KMS-11 (cell line): ENCODE results near the gene CISD1.

Experiments used
- H2AFZ ChIP-seq: fragments of 200-600 bp; sonication (generic); 2 replicates; pipeline ENCODE4 v1.6.1; 2016; ENCODE audit warnings: antibody characterized with exemption, mixed run types, low read depth
- H3K27ac ChIP-seq: fragments of 200-600 bp; sonication (generic); 2 replicates; pipeline ENCODE4 v1.6.1; 2016; ENCODE audit warnings: mild to moderate bottlenecking, mixed run types
- H3K27me3 ChIP-seq: fragments of 200-600 bp; sonication (generic); 2 replicates; pipeline ENCODE4 v1.6.1; 2017; ENCODE audit warnings: mild to moderate bottlenecking, low read depth, mixed run types, moderate library complexity; ENCODE audit not compliant: insufficient read depth
- H3K36me3 ChIP-seq: fragments of 200-600 bp; sonication (generic); 2 replicates; pipeline ENCODE4 v1.6.1; 2017; ENCODE audit warnings: mild to moderate bottlenecking, mixed run types; ENCODE audit not compliant: insufficient read depth
- H3K4me1 ChIP-seq: fragments of 200-600 bp; sonication (generic); 2 replicates; pipeline ENCODE4 v1.6.1; 2016; ENCODE audit warnings: mild to moderate bottlenecking, low read depth, mixed run types; ENCODE audit not compliant: poor library complexity, severe bottlenecking
- H3K4me2 ChIP-seq: fragments of 200-600 bp; sonication (generic); 2 replicates; pipeline ENCODE4 v1.7.0; 2016; ENCODE audit warnings: mild to moderate bottlenecking, mixed run types
- H3K4me3 ChIP-seq: fragments of 200-600 bp; sonication (generic); IDR thresholded peaks from 2 replicates; pipeline ENCODE4 v1.6.1; 2017; ENCODE audit warnings: low read depth, low read length, mixed read lengths; ENCODE audit not compliant: insufficient read depth
- H3K79me2 ChIP-seq: fragments of 200-600 bp; sonication (generic); 2 replicates; pipeline ENCODE4 v1.6.1; 2016; ENCODE audit warnings: low read depth, mixed run types; ENCODE audit not compliant: insufficient read depth
- H3K9ac ChIP-seq: fragments of 200-600 bp; sonication (generic); 2 replicates; pipeline ENCODE4 v1.6.1; 2016; ENCODE audit warnings: mild to moderate bottlenecking, mixed run types
- H4K20me1 ChIP-seq: fragments of 200-600 bp; sonication (generic); 2 replicates; pipeline ENCODE4 v1.6.1; 2016; ENCODE audit warnings: mild to moderate bottlenecking, mixed run types; ENCODE audit not compliant: insufficient read depth
- CTCF ChIP-seq: fragments of 200-600 bp; sonication (generic); conservative IDR thresholded peaks from 2 replicates; pipeline ENCODE4 v1.6.1; 2017; ENCODE audit warnings: low read depth, mild to moderate bottlenecking, antibody characterized with exemption, low read length, moderate library complexity, mixed read lengths

Gene CISD1

GRCh38 chr10:58265249-58265648, 3.7 kb upstream of the CISD1 start:
- peak overlapping the region; percentile 67; the same call in 1 of the 2 replicates for H3K9ac ChIP-seq
- TF ChIP-seq CTCF: no peak
- no peaks in the 10 kb centered on the region for H3K27me3 ChIP-seq
- peak overlapping the region; percentile 69; the same call in 1 of the 2 replicates for H3K27ac ChIP-seq
- H3K79me2 ChIP-seq: peaks cover 59% of the 10 kb centered on the region
- no peaks in the 10 kb centered on the region for H3K36me3 ChIP-seq
- no peak overlapping the region for H2AFZ ChIP-seq
- H3K4me3 ChIP-seq: no peak overlapping the region
- H4K20me1 ChIP-seq: no peaks in the 10 kb centered on the region
- H3K4me1 ChIP-seq: peaks cover 23% of the 10 kb centered on the region
- peak overlapping the region; percentile 83 for H3K4me2 ChIP-seq

GRCh38 chr10:58266003-58266825, 2.7 kb upstream of the CISD1 start:
- Histone ChIP-seq H3K4me3 (no peak overlapping the region), H3K79me2 (peaks cover 61% of the 10 kb centered on the region), H3K27me3 (no peaks in the 10 kb centered on the region), H3K27ac (peak overlapping the region; percentile 69), H2AFZ (peak overlapping the region; percentile 80; the same call in 1 of the 2 replicates), H4K20me1 (no peaks in the 10 kb centered on the region), H3K4me2 (peak overlapping the region; percentile 83), H3K4me1 (peaks cover 28% of the 10 kb centered on the region), H3K36me3 (no peaks in the 10 kb centered on the region), H3K9ac (peak overlapping the region; percentile 67)
- TF ChIP-seq CTCF: no peak

- H3K27ac ChIP-seq: peak overlapping the region; percentile 69
- H3K79me2 ChIP-seq: peaks cover 68% of the 10 kb centered on the region
Measured at GRCh38 chr10:58266826-58267712, 1.9 kb upstream of the CISD1 start.

More at GRCh38 chr10:58266826-58267712, 1.9 kb upstream of the CISD1 start:
- TF ChIP-seq CTCF: no peak
- Histone ChIP-seq H3K27me3 (no peaks in the 10 kb centered on the region), H3K4me2 (peak overlapping the region; percentile 83), H3K4me3 (no peak overlapping the region), H3K9ac (peak overlapping the region; percentile 67), H3K36me3 (no peaks in the 10 kb centered on the region), H4K20me1 (no peaks in the 10 kb centered on the region), H3K4me1 (peaks cover 28% of the 10 kb centered on the region), H2AFZ (peak overlapping the region; percentile 80)
